Right kidney (tissue), 1 donor: ENCODE results near the gene FBLN1.
"Not testable (repeated sequence)": the region's sequence is repeated elsewhere in the genome, so short reads cannot be mapped to it uniquely, and the experiment has no call there.

Experiments used
- DNase-seq: peaks from one replicate; pipeline ENCODE4 v3.0.0-alpha.2; 2016

FBLN1 gene

GRCh38 chr22:45475063-45475747 lies 27.5 kb upstream of the FBLN1 start:
- no peak for DNase-seq

GRCh38 chr22:45475851-45476514 lies 26.7 kb upstream of the FBLN1 start:
- no peak for DNase-seq

- no peak for DNase-seq
These were observed 25.9 kb upstream of the FBLN1 start for GRCh38 chr22:45476814-45477213.

- DNase-seq, result no peak
These were observed 25.1 kb upstream of the FBLN1 start for GRCh38 chr22:45477366-45478107.

GRCh38 chr22:45478108-45478771 lies 24.4 kb upstream of the FBLN1 start:
- DNase-seq, result no peak

GRCh38 chr22:45480717-45481116 lies 22.0 kb upstream of the FBLN1 start:
- no peak for DNase-seq

GRCh38 chr22:45481661-45482060 lies 21.0 kb upstream of the FBLN1 start:
- no peak for DNase-seq

GRCh38 chr22:45482169-45482568 lies 20.5 kb upstream of the FBLN1 start:
- no peak for DNase-seq

- no peak for DNase-seq
These were observed 19.4 kb upstream of the FBLN1 start for GRCh38 chr22:45483319-45483718.

GRCh38 chr22:45483918-45484499 lies 18.7 kb upstream of the FBLN1 start:
- DNase-seq, result no peak

- no peak for DNase-seq
These were observed 17.9 kb upstream of the FBLN1 start for GRCh38 chr22:45484742-45485141.

- no peak for DNase-seq
These were observed 17.4 kb upstream of the FBLN1 start for GRCh38 chr22:45485261-45485660.

- DNase-seq, result no peak
These were observed 13.8 kb upstream of the FBLN1 start for GRCh38 chr22:45488764-45489370.

- DNase-seq, result no peak
These were observed 11.8 kb upstream of the FBLN1 start for GRCh38 chr22:45490836-45491235.

- DNase-seq, result no peak
These were observed 10.8 kb upstream of the FBLN1 start for GRCh38 chr22:45491841-45492240.

- no peak for DNase-seq
These were observed 9.4 kb upstream of the FBLN1 start for GRCh38 chr22:45493286-45493771.

- DNase-seq, result not testable (repeated sequence)
These were observed 8.4 kb upstream of the FBLN1 start for GRCh38 chr22:45494306-45494705.

GRCh38 chr22:45495616-45496015 lies 7.1 kb upstream of the FBLN1 start:
- not testable (repeated sequence) for DNase-seq

GRCh38 chr22:45496451-45496941 lies 6.2 kb upstream of the FBLN1 start:
- DNase-seq, result no peak

GRCh38 chr22:45497351-45498145 lies 5.1 kb upstream of the FBLN1 start:
- no peak for DNase-seq

GRCh38 chr22:45499746-45500145 lies 2.9 kb upstream of the FBLN1 start:
- DNase-seq, result no peak
